Stimulated activated effector memory CD8-positive, alpha-beta T cell treated with anti-CD3 and anti-CD28 coated beads, Interleukin-12 subunit alpha, Interleukin-12 subunit beta, amount 100 ng/mL, for 72 hours (primary cell): ENCODE results near the gene ZC2HC1B.
A peak's percentile ranks its signal among the peaks of the same experiment; 100 is the strongest.

Source experiments
- ATAC-seq: fragments of 150-1000 bp; cut with Tn5 transposase; 2 replicates; pipeline ENCODE4 v1.10.0; 2021
- DNase-seq, 2 donors: peaks; one replicate each; pipeline ENCODE4 v3.0.0; 2021 to 2022; ENCODE audit warnings: low spot score in 2 of 2
- H3K27ac Mint-ChIP-seq: one replicate; pipeline ENCODE4 v1.8.0; 2022; ENCODE audit warnings: mild to moderate bottlenecking, mixed read lengths
- H3K36me3 Mint-ChIP-seq: one replicate; pipeline ENCODE4 v1.8.0; 2022; ENCODE audit warnings: mild to moderate bottlenecking, mixed read lengths
- H3K4me1 Mint-ChIP-seq: one replicate; pipeline ENCODE4 v1.8.0; 2022; ENCODE audit warnings: mixed read lengths
- H3K4me3 Mint-ChIP-seq: one replicate; pipeline ENCODE4 v1.8.0; 2022; ENCODE audit warnings: mild to moderate bottlenecking, mixed read lengths
- H3K9me3 Mint-ChIP-seq: one replicate; pipeline ENCODE4 v1.8.0; 2022; ENCODE audit warnings: mixed read lengths

Gene ZC2HC1B

DNA sequence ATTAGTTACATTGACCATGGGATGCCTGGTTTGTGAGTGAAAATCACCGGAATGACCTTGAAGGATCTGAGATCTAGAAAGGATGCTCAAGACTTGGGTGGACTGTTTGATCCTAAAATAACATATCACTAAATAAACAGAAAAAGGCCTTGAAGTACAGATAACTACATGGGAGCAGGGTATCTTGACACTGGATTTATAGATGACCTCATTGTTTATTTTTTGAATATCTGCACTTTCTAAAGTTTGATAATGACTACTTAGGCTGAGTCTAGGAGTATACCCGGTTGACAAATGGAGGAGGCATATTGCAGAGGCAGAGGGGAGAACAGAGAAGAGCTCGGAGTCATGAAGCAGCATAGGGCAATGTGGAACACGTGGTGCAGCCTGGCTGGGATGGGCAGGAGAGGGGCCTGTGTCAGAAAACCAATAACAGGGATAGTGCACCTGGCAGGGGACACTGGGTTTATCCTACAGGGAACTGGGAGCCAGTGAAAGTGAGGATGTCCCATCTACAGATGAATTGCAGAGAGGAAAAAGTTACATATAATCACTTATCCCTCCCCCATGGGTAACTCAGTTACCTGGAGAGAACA is 93.5 kb downstream of the ZC2HC1B start:
- H3K27ac Mint-ChIP-seq = no peak overlapping the region

DNA sequence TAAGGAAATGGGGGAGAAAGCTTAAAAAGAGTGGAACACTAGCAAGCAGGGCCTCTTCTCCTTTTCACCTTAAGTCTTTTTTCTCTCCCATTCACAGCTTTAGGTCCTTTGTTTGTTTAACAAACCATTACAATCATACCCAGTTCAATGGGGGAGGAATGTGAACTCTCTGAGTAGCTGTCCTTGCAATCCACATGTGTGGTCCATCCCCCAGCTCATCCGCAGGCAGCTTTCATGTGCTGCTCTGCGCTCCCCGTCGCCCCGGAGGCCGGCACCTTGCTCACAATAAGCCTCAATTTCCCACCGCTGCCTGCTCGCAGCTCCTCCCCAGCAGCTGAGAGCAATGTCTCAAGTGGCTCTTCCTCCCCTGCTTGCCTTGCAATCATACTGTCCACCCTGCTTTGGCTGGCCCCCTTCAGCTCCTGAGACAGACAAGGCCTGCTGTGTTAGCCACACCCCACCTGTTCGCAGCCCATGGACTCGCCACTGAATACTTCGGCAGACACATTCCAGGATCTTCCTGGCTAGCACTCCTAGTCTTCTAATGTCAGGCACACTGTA is 94.6 kb downstream of the ZC2HC1B start:
- Mint-ChIP-seq H3K36me3 (no peaks in the 10 kb centered on the region), H3K4me3 (no peak overlapping the region), H3K27ac (no peak overlapping the region), H3K9me3 (no peaks in the 10 kb centered on the region), H3K4me1 (no peaks in the 10 kb centered on the region)
- DNase-seq = no peak
- ATAC-seq = no peak

More for the DNA sequence above, 93.5 kb downstream of the ZC2HC1B start:
- Mint-ChIP-seq H3K36me3 (no peaks in the 10 kb centered on the region), H3K4me1 (no peaks in the 10 kb centered on the region), H3K4me3 (no peak overlapping the region), H3K9me3 (no peaks in the 10 kb centered on the region)
- no peak for DNase-seq
- ATAC-seq = no peak

DNA sequence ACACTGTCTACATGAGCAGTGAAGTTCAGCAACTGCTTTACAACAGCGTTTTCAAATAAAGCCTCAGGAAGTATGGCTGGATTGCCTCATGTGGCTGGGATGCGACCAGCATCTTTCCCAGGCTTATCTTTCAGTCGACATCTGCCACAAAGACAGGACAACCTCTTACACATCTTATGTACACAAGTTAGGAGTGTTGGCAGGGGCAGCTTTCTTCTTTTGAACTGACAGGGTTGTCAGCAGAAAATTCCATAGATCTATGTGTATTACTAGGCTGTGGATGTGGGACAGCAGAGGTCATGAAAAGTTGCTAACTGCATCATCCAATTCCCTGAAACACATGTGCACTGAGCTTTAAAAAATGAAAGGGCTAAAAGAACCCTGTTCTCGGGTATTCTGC is 95.7 kb downstream of the ZC2HC1B start:
- Mint-ChIP-seq H3K4me1 (no peaks in the 10 kb centered on the region), H3K36me3 (no peaks in the 10 kb centered on the region), H3K27ac (no peak overlapping the region), H3K9me3 (no peaks in the 10 kb centered on the region), H3K4me3 (no peak overlapping the region)
- ATAC-seq = no peak
- DNase-seq = no peak

DNA sequence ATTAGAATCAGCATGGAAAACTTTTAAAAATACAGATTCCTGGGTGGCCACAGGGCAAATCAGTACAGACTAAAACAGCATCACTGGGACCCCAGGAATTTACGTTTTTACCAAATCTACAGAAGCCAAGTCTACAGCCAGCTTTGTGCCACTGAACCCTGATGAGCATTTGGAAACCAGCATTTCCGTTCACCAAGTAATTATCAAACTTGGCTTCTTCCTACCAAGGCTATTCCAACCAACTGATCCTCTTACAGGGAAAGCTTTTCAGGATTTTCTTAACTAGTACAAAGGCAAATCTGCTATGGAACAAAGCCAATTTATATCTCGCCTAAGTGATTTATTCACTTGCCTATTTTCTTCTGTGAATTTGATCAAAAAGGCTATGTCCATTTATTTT is 96.8 kb downstream of the ZC2HC1B start:
- Mint-ChIP-seq H3K4me1 (no peaks in the 10 kb centered on the region), H3K4me3 (no peak overlapping the region), H3K9me3 (no peaks in the 10 kb centered on the region), H3K36me3 (no peaks in the 10 kb centered on the region), H3K27ac (no peak overlapping the region)
- ATAC-seq (no peak), DNase-seq (no peak)

DNA sequence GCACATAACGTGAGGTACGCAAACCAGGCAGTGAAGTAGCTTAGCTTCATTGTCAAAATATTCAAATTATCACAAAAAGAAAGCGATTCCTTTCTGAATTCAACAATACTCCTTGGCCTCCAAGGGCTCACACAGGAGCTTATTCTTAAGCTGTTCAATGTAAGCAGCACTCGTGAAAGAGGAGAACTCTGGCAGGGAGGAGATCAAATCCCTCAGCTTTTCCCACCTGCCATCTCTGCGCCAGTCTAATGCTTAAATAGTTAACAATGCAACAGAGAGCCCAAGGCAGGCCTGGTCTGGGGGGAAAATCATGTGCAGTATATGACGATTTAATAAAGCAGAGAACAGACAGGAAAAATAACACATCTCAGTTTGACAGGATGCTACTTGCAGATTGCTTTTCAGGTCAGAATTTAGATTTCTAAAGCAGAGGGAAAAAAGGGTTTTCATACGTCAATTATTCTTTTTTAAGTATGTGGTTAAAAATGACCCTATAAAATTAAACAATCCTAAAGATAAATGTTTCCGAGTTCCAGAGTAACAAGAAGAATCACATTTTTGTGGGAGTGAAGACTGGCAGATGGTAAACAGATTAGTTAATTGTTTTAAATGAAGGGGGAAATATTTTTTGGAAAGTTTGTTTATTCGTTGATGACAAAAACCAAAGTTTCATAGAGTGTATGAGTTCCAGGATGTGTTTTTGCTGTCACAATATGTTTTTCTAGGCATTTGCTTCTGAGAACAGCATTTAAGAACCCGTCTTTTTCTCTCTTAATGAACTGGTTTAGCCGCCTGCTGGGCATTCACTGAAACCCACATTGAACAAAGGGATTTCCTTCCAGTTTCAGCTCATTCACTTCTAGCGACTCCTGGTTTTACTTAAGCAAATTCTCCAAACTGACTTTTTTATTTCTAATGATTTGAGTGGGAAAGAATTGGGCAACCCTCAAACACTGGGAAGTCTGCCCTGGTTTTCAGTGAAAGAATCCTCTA is 97.9 kb downstream of the ZC2HC1B start:
- Mint-ChIP-seq H3K4me1 (no peaks in the 10 kb centered on the region), H3K27ac (no peak overlapping the region)
- DNase-seq = no peak

DNA sequence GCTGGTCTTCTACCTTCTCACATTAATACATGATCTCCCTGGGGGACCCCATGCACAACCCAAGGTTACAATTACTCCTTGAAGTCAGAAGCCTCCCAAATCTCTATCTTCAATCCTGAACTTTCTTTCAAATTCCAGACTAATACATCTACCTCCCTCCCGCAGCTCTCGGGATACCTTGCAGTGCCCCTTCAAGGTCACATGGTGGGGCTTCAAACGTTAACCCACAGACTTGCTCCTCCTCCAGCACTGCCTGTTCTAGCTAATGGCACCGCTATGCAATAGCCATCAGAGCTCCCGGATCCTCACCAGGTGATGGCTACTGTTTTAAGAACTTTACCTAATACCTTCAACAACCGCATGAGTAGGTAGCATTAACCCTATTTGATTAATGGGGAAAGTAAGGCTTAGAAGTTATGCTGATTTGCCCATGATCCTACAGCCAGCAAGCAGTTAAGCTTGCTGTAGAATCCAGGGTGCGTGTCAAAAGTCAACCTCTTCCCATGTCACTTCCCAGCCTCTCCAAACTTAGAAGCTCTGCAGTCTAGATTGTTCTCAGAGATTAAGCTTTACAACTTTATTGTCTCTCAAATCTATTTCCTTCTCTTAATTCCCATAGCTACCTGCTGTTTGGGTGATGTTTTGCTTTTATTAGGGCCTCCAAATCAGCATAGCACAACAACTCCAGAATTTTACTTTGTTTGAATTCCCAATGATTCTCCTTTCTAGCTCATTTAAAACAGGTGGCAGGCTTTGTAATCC is 99.1 kb downstream of the ZC2HC1B start:
- DNase-seq (no peak), ATAC-seq (no peak)
- no peaks in the 10 kb centered on the region for H3K36me3 Mint-ChIP-seq
- H3K9me3 Mint-ChIP-seq = no peaks in the 10 kb centered on the region
- no peak overlapping the region for H3K27ac Mint-ChIP-seq
- H3K4me3 Mint-ChIP-seq = no peak overlapping the region
- no peaks in the 10 kb centered on the region for H3K4me1 Mint-ChIP-seq

More for the DNA sequence above, 97.9 kb downstream of the ZC2HC1B start:
- Mint-ChIP-seq H3K36me3 (no peaks in the 10 kb centered on the region), H3K9me3 (no peaks in the 10 kb centered on the region), H3K4me3 (no peak overlapping the region)
- ATAC-seq = no peak

DNA sequence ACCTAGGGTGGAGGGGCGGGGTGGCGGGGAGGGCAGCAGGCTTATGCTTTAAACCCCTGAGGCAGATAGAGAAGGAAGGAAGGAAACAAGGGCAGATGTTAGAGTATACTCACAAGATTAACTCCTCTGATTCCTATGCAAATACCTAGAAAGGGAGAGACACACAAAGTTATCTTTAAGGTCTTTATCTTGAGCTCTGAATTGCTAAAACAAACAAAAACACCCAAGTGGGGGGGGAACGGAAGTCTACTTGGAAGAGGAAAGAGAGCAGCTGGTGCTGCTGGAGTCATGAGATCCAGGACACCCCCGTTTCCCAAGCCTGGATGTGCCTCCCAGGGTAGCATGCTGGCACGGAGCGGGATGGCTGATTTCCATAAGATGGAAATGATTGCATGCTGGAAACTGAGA is 100.4 kb downstream of the ZC2HC1B start:
- Mint-ChIP-seq H3K4me1 (no peaks in the 10 kb centered on the region), H3K9me3 (no peaks in the 10 kb centered on the region), H3K4me3 (no peak overlapping the region), H3K36me3 (no peaks in the 10 kb centered on the region), H3K27ac (no peak overlapping the region)
- DNase-seq (no peak), ATAC-seq (no peak)

DNA sequence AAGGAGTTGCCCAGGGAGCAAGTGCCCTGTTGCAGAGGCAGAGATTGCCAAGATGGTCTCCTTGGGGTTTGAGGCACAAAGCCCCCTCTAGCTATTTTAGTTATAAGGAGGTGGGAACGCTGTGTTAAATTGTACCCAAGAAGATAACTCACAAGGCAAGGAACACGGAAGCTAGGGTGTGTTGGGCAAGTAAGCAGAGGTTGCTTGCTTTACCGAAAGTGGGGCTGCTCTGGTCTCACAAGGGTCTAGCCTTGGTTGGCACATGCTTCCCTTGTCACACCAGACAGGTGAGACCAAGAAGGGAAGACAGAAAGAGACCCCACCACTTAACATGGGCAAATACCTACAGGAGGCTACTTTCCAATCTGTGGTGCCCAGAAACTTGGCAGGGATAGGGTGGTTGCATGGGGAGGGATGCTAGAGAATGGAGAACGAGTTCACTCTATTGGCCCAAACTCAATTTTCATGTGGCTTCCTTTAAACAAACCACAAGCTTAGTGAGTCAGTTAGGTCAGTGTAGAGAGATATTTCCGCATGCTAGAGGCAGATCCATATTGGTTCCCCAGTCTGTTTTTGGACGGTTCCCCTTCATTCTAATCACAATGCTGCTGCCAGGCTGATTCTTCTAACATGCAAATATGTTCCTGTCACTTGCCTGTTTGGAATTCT is 101.4 kb downstream of the ZC2HC1B start:
- no peaks in the 10 kb centered on the region for H3K9me3 Mint-ChIP-seq
- DNase-seq = no peak

DNA sequence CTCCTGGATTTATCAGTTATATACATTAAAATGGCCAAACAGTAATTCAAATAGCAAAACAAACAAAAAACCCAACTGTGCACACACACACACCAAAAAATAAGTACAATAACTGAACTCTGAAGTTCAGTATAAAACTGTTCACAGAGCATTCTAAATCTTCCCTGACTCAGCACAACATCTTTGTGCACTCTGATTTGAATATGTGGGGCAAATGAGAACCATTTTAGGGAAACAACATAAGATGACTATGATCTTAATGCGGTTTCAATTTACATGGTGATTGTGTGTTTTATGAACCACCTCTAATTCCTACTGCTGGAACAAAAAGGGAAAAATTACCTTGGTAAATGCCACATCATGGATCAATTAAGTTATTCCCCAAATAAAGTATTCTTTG is 102.0 kb downstream of the ZC2HC1B start:
- Mint-ChIP-seq H3K27ac (no peak overlapping the region), H3K4me1 (no peaks in the 10 kb centered on the region), H3K9me3 (no peaks in the 10 kb centered on the region), H3K36me3 (no peaks in the 10 kb centered on the region), H3K4me3 (no peak overlapping the region)
- ATAC-seq (no peak), DNase-seq (no peak)

More for the DNA sequence above, 101.4 kb downstream of the ZC2HC1B start:
- peak; percentile 40 for ATAC-seq
- Mint-ChIP-seq H3K27ac (no peak overlapping the region), H3K36me3 (no peaks in the 10 kb centered on the region), H3K4me1 (no peaks in the 10 kb centered on the region), H3K4me3 (no peak overlapping the region)

DNA sequence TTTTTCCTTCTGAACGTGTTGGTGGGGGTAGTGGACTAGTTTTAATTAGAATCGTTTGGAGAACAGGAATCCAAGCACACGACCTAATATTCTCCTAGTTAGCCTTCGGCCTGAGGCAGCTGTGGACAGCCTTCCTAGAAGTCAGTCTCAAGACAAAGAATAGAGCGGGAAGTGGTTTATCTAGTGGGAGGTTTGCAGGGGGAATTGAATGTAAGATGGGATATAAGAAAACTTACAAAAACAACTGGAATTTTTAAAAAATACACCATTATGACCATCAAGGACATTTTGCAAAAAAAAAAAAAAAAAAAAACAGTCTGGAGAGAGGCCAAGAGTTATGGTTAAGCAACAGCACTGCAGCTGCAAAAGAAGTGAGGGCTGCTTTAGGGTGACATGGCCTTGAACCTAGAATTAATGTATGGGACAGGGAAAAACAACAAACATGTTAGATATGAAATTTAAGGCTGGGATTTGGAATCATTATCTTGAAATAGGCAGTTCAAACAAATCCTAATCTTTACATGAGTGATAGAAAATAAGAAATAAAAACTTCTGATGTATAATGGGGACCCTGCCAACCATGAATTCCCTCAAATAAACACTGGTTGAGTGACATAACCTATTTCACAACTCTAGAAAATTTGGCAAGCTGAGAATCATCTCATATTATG is 103.6 kb downstream of the ZC2HC1B start:
- H3K27ac Mint-ChIP-seq = no peak overlapping the region
- H3K4me3 Mint-ChIP-seq = no peak overlapping the region
- DNase-seq = no peak
- H3K4me1 Mint-ChIP-seq = no peaks in the 10 kb centered on the region
- H3K9me3 Mint-ChIP-seq = no peaks in the 10 kb centered on the region
- no peak for ATAC-seq
- no peaks in the 10 kb centered on the region for H3K36me3 Mint-ChIP-seq

DNA sequence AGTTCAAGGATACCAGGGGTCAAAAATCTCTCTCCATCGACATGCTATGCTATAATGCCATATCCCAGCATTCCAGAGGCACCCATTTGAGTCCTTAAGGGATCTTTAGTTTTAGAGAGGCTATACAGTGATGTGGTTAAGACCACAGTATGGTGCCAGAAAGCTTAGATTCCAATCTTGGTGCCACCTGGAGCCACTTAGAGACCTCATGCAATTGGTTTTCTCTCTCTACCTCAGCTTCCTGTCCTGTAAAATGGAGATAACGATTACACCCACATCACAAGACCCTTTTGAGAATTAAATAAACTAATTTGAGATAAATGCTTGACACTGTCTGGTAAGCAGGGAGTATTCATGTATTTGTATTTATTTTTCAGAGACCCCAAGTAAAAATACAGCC is 104.8 kb downstream of the ZC2HC1B start:
- DNase-seq = no peak
- H3K27ac Mint-ChIP-seq = no peak overlapping the region
- H3K9me3 Mint-ChIP-seq = no peaks in the 10 kb centered on the region
- no peak overlapping the region for H3K4me3 Mint-ChIP-seq
- ATAC-seq = no peak
- no peaks in the 10 kb centered on the region for H3K36me3 Mint-ChIP-seq
- H3K4me1 Mint-ChIP-seq = no peaks in the 10 kb centered on the region

DNA sequence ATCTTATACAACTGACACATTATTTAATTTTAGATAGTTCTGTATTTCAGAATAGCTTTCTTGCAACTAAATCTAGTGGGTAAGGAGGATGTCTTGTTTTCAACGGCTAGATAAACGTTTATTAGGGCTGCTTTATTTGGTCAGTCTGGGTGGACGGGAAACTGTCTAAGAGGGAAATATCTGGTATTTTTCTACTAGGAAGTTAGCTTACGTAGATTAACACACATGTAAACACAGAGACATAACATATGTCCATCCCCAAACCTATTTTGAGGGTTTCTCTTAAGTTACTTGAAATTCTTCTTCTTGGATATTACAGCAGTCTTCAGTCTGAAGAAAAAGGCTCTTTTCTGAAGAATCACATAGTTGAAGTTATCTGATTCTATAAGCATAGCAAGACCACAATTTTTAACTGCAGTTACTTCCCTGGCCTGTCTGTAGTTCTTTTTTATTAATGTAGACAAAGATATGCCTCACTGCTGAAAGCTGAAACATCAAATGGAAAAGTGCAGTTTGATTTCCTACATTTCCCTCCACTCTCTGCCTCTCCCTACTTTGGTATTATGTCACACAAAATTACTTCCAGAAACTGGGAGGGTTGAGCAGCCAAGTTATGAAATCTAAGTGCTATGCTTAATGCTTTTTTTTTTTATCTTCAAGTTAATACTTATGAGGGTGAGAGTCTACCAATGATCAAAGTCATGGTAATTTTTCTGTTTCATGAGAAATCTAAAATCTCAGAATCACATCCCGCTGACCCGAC is 106.4 kb downstream of the ZC2HC1B start:
- no peaks in the 10 kb centered on the region for H3K36me3 Mint-ChIP-seq
- H3K9me3 Mint-ChIP-seq = no peaks in the 10 kb centered on the region
- no peaks in the 10 kb centered on the region for H3K4me1 Mint-ChIP-seq
- no peak for DNase-seq
- H3K27ac Mint-ChIP-seq = no peak overlapping the region
- no peak for ATAC-seq
- H3K4me3 Mint-ChIP-seq = no peak overlapping the region

DNA sequence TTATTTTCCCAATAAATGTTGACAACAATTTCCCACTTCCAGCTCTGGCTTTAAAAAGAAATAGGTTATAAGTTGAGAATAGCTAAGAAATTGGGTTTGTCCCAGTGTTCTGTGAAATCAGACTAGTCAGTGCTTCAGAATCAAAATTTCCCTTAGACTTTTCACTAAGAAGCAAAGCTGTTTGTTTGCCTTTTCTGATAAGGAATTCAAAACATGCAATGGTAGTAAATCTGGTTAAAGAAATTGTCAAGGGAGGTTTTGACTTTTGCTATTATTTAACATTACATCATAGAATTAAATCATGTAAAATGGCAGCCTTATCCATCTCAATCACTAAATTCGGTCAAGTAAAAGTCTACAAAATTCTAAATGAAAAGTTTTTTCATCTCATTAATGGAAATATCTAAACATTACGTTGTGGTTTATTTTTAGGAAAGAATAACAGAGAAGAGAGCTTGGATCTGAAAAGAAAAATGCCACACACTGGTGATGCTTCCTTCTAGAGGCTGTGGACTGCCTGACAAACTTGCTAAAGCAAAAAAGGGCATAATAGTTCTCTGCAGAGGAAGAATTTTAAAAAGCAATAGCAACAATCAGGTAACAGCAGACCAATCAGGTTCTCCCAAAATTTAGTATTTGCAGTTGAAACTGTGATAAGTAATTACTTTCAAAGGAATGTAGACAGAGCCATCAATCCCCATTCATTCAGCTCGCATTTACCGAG is 107.4 kb downstream of the ZC2HC1B start:
- H3K4me1 Mint-ChIP-seq = no peaks in the 10 kb centered on the region
- H3K27ac Mint-ChIP-seq = no peak overlapping the region
- no peak for ATAC-seq
- H3K36me3 Mint-ChIP-seq = no peaks in the 10 kb centered on the region
- DNase-seq = no peak
- H3K9me3 Mint-ChIP-seq = no peaks in the 10 kb centered on the region
- no peak overlapping the region for H3K4me3 Mint-ChIP-seq
